Nephron progenitor cell (in vitro differentiated cells): ENCODE measurements around the gene ITIH5.
A peak's percentile ranks its signal among the peaks of the same experiment; 100 is the strongest.

ENCODE experiments used
- DNase-seq: peaks from one replicate; pipeline ENCODE4 v3.0.0; 2021
- H3K27ac Mint-ChIP-seq: 2 replicates; pipeline ENCODE4 v1.8.0; 2021; ENCODE audit warnings: mild to moderate bottlenecking, moderate library complexity, mixed read lengths
- H3K27me3 Mint-ChIP-seq: 2 replicates; pipeline ENCODE4 v1.8.0; 2021; ENCODE audit warnings: mild to moderate bottlenecking, low read depth, mixed read lengths; ENCODE audit not compliant: poor library complexity
- H3K36me3 Mint-ChIP-seq: 2 replicates; pipeline ENCODE4 v1.8.0; 2021; ENCODE audit warnings: low read depth, mixed read lengths
- H3K4me1 Mint-ChIP-seq: 2 replicates; pipeline ENCODE4 v1.8.0; 2021; ENCODE audit warnings: mixed read lengths
- H3K4me3 Mint-ChIP-seq: 2 replicates; pipeline ENCODE4 v1.8.0; 2021; ENCODE audit warnings: mild to moderate bottlenecking, moderate library complexity, mixed read lengths
- H3K9me3 Mint-ChIP-seq: 2 replicates; pipeline ENCODE4 v1.8.0; 2021; ENCODE audit warnings: mild to moderate bottlenecking, moderate library complexity, mixed read lengths
- CTCF ChIP-seq: fragments of 200-600 bp; sonication (generic); IDR thresholded peaks from 2 replicates; pipeline ENCODE4 v1.5.0; 2021; ENCODE audit warnings: antibody characterized with exemption

Gene ITIH5

GRCh38 chr10:7622969-7623368 lies 43.8 kb downstream of the ITIH5 start:
- peak; percentile 19 for TF ChIP-seq CTCF
- DNase-seq = peak; percentile 13
- Mint-ChIP-seq H3K27me3 (peaks cover 25% of the 10 kb centered on the region), H3K27ac (no peak overlapping the region), H3K4me1 (no peaks in the 10 kb centered on the region), H3K9me3 (no peaks in the 10 kb centered on the region), H3K36me3 (no peaks in the 10 kb centered on the region), H3K4me3 (no peak overlapping the region)

GRCh38 chr10:7618461-7618860 lies 48.3 kb downstream of the ITIH5 start:
- no peak overlapping the region for H3K27ac Mint-ChIP-seq
- H3K36me3 Mint-ChIP-seq = no peaks in the 10 kb centered on the region
- H3K4me3 Mint-ChIP-seq = no peak overlapping the region
- H3K9me3 Mint-ChIP-seq = no peaks in the 10 kb centered on the region
- DNase-seq = no peak
- no peak for TF ChIP-seq CTCF
- peaks cover 45% of the 10 kb centered on the region for H3K27me3 Mint-ChIP-seq
- H3K4me1 Mint-ChIP-seq = no peaks in the 10 kb centered on the region

- Mint-ChIP-seq H3K9me3 (no peaks in the 10 kb centered on the region), H3K4me1 (peaks cover 5% of the 10 kb centered on the region), H3K27ac (no peak overlapping the region), H3K4me3 (no peak overlapping the region), H3K36me3 (no peaks in the 10 kb centered on the region), H3K27me3 (peaks cover 24% of the 10 kb centered on the region)
- no peak for DNase-seq
- no peak for TF ChIP-seq CTCF
These were observed 54.9 kb downstream of the ITIH5 start for GRCh38 chr10:7611909-7612308.

GRCh38 chr10:7610651-7611389 lies 55.9 kb downstream of the ITIH5 start:
- Mint-ChIP-seq H3K27me3 (peaks cover 19% of the 10 kb centered on the region), H3K4me3 (no peak overlapping the region), H3K9me3 (no peaks in the 10 kb centered on the region), H3K36me3 (no peaks in the 10 kb centered on the region), H3K27ac (no peak overlapping the region), H3K4me1 (peaks cover 5% of the 10 kb centered on the region)
- DNase-seq = no peak
- TF ChIP-seq CTCF = no peak

GRCh38 chr10:7610026-7610425 lies 56.7 kb downstream of the ITIH5 start:
- H3K4me3 Mint-ChIP-seq = no peak overlapping the region
- H3K27me3 Mint-ChIP-seq = peaks cover 16% of the 10 kb centered on the region
- DNase-seq = no peak
- H3K9me3 Mint-ChIP-seq = no peaks in the 10 kb centered on the region
- no peaks in the 10 kb centered on the region for H3K36me3 Mint-ChIP-seq
- H3K4me1 Mint-ChIP-seq = peaks cover 5% of the 10 kb centered on the region
- H3K27ac Mint-ChIP-seq = no peak overlapping the region
- no peak for TF ChIP-seq CTCF

- H3K27ac Mint-ChIP-seq = no peak overlapping the region
- H3K9me3 Mint-ChIP-seq = no peaks in the 10 kb centered on the region
- peaks cover 13% of the 10 kb centered on the region for H3K27me3 Mint-ChIP-seq
These were observed 57.2 kb downstream of the ITIH5 start for GRCh38 chr10:7609556-7609955.

More at GRCh38 chr10:7609556-7609955, 57.2 kb downstream of the ITIH5 start:
- Mint-ChIP-seq H3K36me3 (no peaks in the 10 kb centered on the region), H3K4me1 (peaks cover 5% of the 10 kb centered on the region), H3K4me3 (no peak overlapping the region)
- TF ChIP-seq CTCF = no peak
- DNase-seq = no peak
